ENCODE data around the gene DGKH.

Gene DGKH

DNA sequence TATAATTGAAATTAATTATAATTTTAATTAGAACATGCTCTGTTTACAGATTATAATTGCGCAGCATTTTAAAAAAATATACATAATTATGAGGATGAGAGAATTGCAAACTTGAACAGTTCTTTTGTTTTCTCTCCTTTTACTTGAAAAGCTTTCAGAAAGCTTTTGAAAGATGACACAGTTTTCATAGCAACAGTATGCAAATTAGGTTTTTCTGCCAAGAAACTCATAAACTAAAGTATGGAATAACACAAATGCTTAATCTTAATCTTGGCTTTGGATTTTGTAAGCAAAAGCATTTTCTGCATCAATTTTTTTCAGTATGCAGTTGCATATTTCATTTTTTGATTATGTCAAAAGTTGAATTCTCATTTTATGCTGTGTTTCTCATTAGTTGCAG is 190.7 kb downstream of the DGKH start:
- DNase-seq (ENCODE audit: low spot score) = no peak

DNA sequence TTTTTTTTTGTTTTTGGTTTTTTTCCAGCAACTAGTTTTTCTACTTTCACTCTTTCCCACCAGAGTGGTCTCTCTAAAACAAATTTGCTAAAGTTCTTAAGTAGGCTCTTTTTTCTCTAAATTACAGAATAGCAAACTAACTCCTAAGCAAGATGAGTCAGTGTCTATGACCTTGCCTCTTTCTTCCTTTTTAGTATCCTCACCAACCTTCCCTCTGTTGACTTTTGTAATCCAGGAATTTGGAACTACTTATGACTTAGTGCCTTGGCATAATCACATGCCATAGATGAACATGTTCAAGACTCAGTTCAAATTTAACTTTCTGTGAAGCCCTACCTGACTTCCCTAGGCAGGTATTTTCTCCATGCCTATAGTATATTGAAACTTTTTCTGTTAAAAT is 191.2 kb downstream of the DGKH start:
- DNase-seq (ENCODE audit: low spot score) = peak; percentile 3

DNA sequence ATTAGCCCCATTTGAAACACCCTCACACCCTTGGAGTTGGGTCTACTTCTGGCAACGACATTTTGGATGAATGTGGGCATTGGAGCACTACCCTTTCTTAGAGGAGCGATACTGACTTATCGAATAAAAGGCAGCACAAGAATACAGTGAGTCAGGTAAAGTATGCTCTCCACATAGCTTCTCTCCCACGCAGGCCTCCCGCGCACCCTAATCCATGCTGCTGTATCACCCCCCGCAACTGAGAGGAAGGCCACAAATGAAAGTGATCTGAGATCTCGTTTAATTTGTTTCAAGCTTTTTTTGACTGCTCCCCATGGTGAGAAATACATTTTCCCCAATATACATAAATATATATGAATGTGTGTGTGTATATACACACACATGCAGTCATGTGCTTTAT is 198.1 kb downstream of the DGKH start:
- DNase-seq (ENCODE audit: low spot score) = no peak

DNA sequence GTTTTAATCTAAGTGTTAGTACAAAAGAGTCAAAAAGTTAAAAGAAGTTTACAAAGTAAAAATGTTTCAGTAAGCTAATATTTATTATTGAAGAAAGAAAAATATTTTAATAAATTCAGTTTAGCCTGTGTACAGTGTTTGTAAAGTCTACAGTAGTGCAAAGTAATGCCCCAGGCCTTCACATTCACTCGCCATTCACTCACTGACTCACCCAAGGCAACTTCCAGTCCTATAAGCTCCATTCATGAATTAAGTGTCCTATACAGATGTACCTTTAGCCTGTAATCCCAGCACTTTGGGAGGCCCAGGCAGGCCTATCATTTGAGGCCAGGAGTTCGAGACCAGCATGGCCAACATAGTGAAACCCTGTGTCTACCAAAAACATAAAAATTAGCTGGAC is 199.4 kb downstream of the DGKH start:
- DNase-seq (ENCODE audit: low spot score) = no peak

DNA sequence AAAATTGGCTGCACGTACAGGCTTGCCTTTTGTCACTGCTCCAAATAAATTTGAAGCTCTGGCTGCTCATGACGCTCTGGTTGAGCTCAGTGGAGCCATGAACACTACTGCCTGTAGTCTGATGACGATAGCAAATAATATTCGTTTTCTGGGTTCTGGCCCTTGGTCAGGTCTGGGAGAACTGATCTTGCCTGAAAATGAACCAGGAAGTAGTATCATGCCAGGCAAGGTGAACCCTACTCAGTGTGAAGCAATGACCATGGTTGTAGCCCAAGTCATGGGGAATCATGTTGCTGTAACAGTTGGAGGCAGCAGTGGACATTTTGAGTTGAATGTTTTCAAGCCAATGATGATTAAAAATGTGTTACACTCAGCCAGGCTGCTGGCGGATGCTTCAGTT is 207.4 kb downstream of the DGKH start:
- no peak for DNase-seq (ENCODE audit: low spot score)

DNA sequence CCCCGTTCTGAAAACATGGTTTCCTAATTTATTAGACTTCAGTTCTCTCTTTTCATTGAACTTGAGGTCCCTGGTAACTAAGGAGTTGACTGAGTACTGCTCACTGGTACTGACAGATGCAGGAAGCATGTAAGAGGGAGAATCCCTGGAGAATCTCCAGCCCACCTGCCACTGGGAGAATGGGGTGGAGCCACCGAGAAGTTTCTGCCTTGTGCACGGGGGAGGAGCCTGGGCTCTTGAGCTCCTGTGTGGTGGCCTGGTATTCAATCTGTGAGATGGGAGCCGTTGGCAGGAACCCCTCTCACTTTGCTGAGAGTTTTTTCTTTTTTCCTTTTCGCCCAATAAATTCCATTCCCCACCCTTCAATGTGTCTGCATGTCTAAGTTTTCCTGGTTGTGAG is 210.3 kb downstream of the DGKH start:
- DNase-seq (ENCODE audit: low spot score) = no peak

DNA sequence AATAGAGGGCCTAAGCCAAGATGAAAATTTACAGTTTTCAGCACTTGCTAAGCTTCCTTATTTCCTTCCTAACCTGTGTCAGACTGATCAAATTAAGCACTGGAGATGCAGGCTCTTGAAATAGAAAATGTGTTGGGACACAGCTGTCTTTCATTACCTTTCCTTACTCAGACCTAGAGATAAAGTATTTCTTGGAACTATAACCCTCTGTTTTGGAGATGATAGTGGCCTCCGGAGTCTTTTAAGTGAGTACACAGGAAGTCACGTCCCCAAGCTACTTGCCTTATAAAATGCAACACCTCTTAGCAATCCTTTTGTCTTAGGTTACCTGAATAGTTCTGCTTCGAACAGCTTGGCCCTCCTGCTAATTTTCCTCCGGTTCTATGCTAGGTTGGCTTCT is 211.1 kb downstream of the DGKH start:
- no peak for DNase-seq (ENCODE audit: low spot score)

DNA sequence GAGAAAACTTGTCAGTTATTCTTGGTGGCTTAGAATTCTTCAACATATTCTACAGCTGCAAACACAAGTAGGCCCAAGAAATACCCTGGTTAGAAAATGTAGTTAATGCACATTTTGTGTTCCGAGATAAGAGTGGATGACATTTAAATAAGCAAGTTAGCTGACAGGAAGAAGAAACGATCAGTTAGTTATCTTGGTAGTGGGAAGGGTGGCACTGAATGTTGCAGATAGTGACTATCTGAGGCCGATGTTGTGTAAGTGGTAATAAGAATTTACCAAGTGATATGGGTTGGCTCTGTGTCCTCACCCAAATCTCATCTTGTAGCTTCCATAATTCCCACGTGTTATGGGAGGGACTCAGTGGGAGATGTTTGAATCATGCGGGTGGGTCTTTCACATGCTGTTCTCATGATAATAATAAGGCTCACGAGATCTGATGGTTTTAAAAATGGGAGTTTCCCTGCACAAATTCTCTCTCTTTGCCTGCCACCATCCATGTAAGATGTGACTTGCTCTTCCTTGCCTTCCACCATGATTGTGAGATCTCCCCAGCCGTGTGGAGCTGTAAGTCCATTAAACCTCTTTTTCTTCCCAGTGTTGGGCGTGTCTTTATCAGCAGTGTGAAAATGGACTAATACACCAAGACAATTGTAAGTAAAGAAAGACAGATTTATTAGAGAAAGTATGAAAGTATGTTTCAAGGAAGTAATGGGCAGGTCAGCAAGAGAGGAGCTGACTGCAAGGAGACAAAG is 212.6 kb downstream of the DGKH start:
- DNase-seq (ENCODE audit: low spot score) = no peak

DNA sequence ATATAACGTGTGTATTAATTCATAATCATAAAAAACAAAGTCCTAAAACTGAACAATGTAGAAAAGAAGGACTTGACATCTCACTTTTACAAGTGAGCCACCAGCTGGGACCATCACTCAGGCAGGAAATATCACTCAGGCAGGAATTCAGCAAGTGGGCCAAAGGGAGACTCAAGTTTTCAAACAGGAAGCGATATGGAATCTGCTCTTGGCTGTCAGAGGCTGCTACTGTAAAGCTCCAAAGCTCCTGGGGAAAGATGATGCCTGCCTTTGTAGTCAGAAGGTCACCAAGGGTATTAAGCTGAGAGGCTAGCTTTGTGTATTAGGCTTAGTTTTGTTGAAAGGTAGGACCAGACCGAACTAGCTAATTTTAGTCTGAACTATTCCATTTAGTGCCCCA is 218.0 kb downstream of the DGKH start:
- DNase-seq (ENCODE audit: low spot score) = peak; percentile 17

DNA sequence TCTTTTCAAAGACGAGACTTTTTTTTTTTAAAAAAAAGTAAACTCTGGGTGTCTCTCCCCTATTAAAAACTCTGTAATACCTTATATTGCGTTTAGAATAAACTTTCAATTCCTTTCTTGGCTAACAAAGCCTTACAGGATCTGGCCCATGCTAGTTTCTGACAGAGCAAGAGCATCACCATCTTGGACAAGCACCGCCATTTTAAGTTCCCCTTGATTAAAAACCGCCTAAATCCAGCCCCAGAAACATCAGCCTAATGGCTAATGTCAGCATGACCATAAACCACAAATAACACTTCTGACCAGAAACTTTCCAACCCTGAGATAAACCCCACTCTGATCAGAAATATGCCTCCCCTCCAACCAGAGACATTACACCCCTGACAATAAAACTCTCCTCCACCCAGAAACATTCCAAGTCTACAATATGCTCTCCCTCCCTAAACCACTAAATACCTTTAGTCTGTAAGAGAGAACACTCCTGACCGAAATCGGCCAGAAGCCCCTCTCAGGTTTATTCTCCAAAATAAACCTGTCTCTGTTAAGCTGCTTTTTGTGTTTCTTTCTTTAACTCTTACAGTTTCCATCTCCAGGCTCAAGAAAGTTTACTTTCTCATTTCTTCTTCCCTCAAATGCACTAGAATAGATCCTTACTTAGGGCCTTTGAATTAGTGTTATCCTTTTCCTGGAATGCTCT is 221.9 kb downstream of the DGKH start:
- no peak for DNase-seq (ENCODE audit: low spot score)

DNA sequence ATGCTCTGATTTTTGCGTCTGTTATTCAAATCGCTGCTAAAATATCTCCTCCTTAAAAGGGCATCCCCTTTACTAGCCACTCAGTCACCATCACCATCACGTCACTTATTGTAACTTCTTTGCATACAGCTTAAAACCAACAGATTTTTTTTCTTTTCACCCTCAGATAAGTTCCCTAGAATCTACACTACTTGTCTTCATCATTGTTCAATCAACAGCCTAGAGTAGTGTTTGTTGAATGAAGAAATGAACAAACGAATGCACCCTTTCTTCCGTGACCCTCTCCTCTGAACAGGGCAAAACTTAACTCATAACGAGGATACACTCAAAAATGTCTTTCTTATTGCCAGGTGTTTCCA is 222.4 kb downstream of the DGKH start:
- no peak for DNase-seq (ENCODE audit: low spot score)

DNA sequence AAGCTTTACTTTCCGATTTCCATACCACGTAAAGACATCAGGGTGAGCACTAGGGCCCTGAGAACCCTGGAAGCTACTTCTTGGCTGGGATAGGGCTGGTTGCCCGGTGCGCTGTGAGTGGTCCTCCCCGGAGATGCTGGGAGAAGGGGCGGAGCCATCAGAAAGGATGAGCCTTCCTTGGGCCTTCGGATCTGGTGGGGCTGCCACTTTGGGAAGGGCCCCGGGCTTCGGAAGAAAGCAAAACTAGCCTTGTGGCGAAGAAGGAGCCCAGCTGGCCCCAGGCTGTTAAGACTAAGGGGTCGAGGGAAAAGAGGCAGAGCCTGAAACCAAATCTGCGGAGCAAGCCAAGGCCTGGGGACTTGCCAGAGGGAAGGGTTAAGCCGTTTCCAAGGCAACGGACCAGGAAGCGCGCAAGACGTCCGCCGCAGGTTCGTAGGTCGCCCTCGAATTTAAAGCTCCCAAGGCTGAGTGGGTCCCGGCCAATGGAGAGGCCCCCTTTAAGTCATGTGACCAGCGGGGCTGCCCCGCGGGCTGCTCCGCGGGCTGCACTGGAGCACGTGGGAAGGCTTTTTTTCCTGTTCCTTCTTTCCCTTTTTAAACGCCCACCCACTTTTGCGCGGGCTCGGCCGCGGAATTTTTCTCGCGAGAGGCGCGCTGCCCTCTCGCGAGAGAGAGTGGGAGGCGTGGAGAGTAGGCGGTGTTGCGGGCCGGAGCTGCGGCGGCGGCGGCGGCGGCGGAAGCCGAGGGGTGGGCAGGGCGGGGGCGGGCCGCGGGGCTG is 223.1 kb downstream of the DGKH start:
- peak; percentile 97 for DNase-seq (ENCODE audit: low spot score)

DNA sequence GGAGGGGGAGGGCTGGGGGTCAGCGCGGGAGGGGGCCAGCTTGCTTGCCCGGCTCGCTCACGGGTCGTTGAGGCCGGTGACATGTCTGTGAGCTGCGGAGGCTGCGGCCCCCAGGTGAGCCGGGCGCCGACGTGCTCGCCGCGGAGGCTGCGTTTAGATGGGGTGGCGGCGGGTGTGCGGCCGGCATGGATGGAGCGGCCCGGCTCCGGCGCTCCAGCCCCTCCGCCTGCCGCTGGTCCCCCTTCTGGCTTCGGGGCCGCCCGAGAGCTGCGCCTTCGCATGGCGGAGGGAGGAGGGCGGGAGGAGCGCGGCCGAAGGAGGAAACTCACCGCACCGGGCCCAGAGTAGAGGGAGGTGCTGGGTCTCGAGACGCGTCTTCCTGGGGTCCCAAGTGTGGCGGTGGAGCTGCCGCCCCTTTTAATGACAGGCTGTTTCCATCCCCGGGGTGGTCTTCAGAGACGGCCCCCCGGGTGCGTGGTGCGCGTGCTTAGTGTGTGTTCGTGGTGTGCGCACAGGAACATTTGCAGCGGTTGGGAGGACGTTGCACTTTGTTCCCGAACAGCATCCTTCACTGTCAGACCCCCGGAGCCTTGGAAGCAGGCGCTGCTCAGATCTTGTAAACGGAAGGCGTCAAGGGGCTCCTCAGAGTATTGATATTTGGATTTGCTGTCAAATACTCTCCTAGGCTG is 223.8 kb downstream of the DGKH start, which contains the start of gene AKAP11:
Gene AKAP11 (plus strand): TSS at position 38 of the 689 bp plus-strand sequence. CDS start 14,197 bp downstream, outside the sequence.
- DNase-seq (ENCODE audit: low spot score) = peak; percentile 36

DNA sequence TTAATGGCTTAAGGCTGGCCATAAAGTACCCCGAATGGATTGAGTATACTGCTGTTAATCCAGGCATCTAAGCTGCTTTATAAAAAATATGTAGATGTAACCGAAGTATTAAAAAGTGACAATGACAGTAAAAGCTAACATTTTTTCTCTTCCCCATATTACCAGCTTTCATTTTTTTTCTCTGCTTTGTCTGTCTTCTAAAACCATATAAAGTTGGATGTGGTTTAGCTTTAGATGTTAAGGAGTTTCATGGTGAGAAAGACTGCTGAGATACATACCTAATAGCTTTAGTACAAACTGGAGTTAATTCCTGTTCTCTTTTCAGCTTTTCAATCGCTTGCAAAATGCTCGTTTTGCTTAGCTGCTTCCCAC is 224.3 kb downstream of the DGKH start:
- no peak for DNase-seq (ENCODE audit: low spot score)

DNA sequence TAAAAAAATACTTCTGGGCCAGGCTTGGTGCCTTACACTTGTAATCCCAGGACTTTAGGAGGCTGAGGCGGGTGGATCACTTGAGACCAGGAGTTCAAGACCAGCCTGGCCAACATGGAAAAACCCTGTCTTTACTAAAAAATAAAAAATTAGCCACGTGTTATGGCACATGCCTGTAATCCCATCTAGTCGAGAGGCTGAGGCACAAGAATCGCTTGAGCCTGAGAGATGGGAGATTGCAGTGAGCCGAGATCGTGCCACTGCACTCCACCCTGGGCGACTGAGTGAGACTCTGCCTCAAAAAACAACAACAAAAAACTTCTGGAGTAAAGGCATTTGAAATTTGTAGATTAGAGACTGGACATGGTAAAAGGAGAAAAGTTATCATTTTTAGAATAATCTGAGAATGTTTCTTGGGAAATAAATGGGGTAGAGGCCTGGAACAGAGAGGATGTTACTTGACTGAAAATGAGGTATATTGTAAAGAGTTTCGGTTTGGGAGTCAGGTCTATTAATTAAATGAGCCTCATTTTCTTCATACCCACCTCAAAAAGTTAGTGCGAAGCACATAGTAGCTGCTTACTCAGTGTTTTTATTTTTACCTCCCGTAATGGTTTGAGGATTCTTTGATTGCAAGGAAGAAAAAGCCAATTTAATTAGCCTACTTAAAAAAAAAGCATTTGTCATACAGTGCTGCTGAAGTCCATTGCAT is 226.1 kb downstream of the DGKH start:
- no peak for DNase-seq (ENCODE audit: low spot score)

DNA sequence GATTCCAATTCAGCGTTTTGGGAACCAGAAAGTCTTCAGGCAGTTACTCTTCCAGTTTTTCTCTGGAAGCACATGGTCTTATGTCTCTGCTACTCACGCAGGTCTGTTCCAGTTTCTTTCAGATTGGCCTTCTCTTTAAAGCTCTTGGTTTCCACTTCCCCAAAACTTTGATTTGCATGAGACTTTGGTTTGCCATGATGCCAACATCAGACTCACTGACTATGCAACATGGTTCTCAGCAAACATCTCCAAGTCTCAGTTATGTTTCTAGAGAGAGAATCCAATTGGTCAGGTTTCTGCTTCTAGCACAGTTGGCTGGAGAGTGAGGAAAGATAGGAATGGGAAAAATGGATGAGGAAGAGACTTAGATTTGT is 226.6 kb downstream of the DGKH start:
- DNase-seq (ENCODE audit: low spot score) = no peak

DNA sequence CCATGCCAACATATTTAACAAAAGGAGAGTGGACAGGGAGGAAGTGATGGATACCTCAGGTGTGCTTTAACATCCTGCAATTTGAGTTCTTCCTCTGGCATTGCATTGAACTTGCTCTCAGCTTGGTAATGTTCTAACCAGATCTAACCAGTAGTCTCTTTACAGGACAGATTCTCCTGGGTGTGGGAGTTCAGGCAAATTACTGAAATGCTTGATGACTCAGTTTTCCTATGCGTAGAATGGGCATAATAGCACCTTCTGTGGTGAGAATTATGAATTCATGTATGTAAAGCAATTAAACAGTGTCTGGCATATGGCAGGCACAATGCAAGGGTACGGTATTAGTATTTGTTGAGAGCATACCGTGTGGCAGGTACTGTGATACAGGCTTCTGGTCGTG is 227.1 kb downstream of the DGKH start:
- no peak for DNase-seq (ENCODE audit: low spot score)

DNA sequence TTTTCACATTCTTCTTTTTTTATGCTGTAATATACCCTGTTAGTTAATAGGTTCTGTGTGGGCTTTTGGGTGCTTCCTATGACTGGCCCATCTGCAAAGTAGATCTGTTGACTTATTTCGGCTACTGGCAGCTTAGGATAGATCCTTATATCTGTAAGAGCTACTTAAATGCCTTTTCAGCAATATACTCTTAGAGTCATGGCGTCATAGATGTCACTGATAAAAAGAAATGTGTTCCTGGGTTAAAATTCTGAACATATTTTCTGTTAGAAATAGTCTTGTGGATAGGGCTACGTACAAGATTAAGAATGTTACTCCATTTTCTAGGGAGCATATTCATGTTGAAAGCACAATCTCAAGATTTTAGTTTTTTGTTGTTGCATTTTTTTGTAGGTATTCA is 228.2 kb downstream of the DGKH start:
- no peak for DNase-seq (ENCODE audit: low spot score)

DNA sequence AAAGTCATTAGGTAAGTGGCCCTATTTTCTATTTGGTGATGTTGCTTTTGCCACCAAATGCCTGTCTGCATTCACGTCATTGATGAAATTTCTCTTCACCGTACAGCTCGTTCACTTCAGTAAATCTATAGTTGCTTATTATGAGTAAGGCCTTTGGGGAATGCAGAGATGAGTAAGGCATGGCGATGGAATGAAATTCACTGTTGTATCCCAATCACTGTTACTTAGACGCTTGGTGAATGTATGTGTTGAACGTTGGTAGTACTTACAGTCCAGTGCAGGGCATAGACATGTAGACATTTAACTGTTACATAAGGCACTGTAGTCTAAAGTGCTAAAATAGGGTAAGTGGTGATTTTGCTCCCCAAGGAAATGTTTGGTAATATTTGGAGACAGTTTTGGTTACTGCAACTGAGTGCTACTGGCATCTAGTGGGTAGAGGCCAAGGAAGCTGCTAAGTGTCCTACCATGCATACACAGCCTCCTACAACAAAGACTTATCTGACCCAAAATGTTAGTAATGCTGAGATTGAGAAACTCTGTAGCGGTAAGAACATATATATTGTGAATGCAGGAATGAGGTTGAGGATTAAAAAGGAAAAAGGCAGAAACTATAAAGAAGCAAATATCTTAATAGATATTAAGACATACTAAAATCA is 229.3 kb downstream of the DGKH start:
- DNase-seq (ENCODE audit: low spot score) = no peak

DNA sequence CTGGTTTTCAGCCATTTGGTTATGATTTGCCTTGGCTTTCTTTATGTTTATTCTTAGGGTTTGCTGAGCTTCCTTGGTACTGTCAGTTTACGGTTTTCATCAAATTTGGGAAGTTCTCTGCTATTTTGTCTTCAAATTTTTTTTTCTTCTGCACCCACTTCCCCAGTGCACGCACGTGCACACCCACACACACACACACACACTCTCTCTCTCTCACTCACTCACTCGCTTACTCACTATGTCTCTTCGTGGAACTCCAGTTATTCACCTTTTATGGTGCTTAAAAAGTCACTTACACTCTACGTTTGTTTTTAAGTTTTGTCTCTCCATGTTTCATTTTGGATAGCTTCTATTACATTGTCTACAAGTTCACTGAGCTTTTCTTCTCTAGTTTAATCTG is 230.6 kb downstream of the DGKH start:
- DNase-seq (ENCODE audit: low spot score) = no peak

DNA sequence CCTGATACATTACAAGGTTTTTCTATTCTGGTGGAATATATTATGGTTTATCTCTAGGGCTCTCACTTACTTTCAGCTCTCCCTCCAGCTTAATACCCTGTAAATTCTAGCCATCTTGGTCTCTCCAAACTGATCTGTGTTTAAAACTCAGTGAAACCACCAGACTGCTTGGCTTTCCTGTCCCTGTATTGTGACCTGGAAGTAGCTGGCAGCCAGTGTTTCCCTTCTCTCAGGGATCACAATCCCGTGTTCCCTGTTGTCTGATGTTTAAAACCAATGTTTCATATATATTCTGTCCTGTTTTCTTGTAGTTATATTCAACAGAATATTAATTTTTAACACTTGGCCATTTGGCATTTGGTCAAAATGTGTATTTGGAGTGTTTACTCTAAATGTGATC is 231.5 kb downstream of the DGKH start:
- DNase-seq (ENCODE audit: low spot score) = no peak
